ENCODE measurements around the gene UTP18.

UTP18 gene

DNA sequence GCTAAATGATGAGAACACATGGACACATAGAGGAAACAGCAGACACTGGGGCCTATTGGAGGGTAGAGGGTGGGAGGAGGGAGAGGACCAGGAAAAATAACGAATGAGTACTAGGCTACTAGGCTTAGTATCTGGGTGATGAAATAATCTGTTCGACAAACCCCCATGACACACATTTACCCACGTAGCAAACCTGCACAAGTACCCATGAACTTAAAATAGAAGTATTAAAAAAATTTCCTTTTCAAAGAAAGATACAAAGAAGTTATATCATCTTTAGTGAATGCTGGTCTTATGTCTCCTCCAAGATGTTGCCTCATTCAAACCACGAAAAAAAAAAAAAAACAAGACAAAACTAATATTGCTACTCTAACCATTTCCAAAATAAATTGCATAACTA lies 32.2 kb upstream of the UTP18 start:
- ChIA-PET POLR2A (no interaction called here), CTCF (interaction anchor here (1.6 kb wide), 1 partner anchor 10 kb away, joined by 5 read pairs; no protein-coding TSS in a partner anchor)
- DNase-seq (ENCODE audit: extremely low spot score): no peak
- TF ChIP-seq, protein P1, sequence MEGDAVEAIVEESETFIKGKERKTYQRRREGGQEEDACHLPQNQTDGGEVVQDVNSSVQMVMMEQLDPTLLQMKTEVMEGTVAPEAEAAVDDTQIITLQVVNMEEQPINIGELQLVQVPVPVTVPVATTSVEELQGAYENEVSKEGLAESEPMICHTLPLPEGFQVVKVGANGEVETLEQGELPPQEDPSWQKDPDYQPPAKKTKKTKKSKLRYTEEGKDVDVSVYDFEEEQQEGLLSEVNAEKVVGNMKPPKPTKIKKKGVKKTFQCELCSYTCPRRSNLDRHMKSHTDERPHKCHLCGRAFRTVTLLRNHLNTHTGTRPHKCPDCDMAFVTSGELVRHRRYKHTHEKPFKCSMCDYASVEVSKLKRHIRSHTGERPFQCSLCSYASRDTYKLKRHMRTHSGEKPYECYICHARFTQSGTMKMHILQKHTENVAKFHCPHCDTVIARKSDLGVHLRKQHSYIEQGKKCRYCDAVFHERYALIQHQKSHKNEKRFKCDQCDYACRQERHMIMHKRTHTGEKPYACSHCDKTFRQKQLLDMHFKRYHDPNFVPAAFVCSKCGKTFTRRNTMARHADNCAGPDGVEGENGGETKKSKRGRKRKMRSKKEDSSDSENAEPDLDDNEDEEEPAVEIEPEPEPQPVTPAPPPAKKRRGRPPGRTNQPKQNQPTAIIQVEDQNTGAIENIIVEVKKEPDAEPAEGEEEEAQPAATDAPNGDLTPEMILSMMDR (IDR thresholded peaks at IDR 0.05; ENCODE audit: control extremely low read depth, extremely low read depth, low read depth, missing control alignments): no peak

DNA sequence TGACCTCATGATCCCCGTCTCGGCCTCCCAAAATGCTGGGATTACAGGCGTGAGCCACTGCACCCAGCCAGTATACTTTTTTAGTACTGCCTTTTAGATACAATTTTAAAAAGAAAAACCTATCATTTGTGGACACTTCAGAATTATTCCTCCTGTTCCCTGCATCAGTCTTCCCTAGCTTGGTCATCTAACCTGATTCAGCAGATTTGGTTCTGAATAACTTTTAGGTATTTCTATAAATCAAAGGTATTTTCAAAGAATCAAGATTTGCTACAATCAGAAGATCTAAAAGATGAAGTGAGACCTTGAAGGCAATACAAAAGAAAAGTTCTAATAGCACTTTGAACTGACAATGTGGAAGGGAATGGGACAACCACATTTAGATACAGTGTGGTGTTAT lies 30.5 kb upstream of the UTP18 start:
- CTCF ChIA-PET: interaction anchor here (1.0 to 2.6 kb wide), 5 partner anchors 8 to 229 kb away, joined by 3 to 8 read pairs (median 4); no protein-coding TSS in a partner anchor
- no peak for DNase-seq (ENCODE audit: extremely low spot score)
- TF ChIP-seq, protein P1 (IDR thresholded peaks at IDR 0.05; ENCODE audit: control extremely low read depth, extremely low read depth, low read depth, missing control alignments): no peak
- POLR2A ChIA-PET: interaction anchor here (0.6 kb wide), 2 partner anchors 33 to 57 kb away, joined by 3 to 12 read pairs; no protein-coding TSS in a partner anchor

DNA sequence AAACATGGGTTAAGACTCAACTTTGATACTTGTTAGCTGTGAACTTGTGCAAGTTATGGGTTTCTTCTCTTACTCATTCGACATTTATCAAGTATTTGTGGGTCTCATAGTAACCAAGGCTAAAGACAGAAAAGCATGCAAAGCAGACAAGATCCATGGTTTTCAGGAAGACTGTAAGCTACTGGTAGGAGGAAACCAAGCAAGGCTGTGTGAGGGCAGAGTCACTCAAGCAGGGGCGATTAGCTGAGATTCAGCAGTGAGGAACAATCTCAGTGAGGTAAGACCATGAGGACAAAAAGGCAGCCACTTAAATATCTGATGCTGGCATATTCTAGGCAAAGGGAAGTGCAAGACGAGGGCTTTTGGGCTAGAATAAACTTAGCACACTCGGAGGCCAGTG lies 30.0 kb upstream of the UTP18 start:
- no peak for DNase-seq (ENCODE audit: extremely low spot score)
- ChIA-PET CTCF (interaction anchor here (1.0 to 2.6 kb wide), 5 partner anchors 9 to 230 kb away, joined by 3 to 8 read pairs (median 4); no protein-coding TSS in a partner anchor), POLR2A (interaction anchor here (0.6 kb wide), 1 partner anchor 34 kb away, joined by 12 read pairs; no protein-coding TSS in a partner anchor)
- TF ChIP-seq, protein P1 (IDR thresholded peaks at IDR 0.05; ENCODE audit: control extremely low read depth, extremely low read depth, low read depth, missing control alignments): no peak

DNA sequence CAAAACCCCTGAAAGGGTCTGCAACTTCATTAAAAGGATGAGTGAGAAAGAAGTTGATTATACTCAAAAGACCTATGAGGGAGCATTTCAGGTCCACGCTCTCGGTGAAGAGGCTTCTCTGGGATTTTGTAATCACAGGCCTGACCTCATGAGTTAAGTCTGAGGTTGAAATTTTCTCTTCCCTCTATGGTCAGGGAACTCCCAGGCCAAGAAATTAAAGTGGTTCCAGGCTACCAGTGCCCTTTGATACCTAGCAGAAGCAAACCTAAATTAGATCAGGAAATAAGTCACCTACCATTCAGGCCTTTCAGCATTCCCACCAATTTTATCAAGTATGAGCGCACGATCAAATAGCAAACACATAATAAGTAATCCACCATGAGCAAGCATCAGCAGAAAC lies 28.3 kb upstream of the UTP18 start:
- DNase-seq (ENCODE audit: extremely low spot score): no peak
- TF ChIP-seq, protein P1 (IDR thresholded peaks at IDR 0.05; ENCODE audit: control extremely low read depth, extremely low read depth, low read depth, missing control alignments): no peak
- CTCF ChIA-PET: no interaction called here
- POLR2A ChIA-PET: no interaction called here

DNA sequence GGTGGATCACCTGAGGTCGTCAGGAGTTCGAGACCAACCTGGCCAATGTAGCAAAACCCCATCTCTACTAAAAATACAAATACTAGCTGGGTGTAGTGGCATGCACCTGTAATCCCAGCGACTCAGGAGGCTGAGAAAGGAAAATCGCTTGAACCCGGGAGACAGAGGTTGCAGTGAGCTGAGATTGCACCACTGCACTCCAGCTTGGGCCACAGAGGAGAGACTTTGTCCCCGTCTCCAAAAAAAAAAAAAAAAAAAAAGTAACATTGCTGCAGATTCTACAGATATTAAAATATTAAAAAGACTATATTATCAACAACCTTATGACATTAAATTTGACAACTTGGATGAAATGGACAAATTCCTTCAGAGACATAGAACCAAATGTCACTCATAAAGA lies 26.2 kb upstream of the UTP18 start:
- POLR2A ChIA-PET: no interaction called here
- no peak for DNase-seq (ENCODE audit: extremely low spot score)
- TF ChIP-seq, protein P1 (IDR thresholded peaks at IDR 0.05; ENCODE audit: control extremely low read depth, extremely low read depth, low read depth, missing control alignments): no peak
- CTCF ChIA-PET: no interaction called here

DNA sequence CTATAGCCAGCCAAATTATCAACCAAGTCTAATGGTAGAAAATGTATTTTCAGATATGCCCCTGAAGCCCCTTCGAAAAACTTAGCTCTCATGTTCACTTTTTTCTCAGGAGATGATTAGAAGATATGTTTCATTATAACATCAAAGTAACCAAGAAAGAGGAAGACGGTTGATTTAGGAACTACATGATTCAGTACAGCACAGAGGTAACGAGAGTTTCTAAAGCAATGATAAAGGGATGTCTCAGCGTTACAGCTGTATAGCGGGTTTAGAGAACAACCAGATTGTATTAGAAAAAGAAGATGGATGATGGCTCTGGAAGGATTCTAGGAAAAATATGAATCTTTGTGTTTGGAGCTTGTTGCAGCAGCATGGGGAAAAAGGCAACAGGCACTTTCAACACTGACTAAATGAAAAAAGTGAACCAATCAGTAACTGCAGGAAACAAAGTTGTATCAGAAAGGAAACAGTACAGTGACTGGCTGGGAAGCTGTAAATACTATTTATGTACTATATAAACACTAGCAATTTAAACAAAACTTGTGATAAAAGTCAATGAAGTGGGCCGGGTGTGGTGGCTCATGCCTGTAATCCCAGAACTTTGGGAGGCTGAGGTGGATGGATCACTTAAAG lies 22.0 kb upstream of the UTP18 start:
- ChIA-PET POLR2A (no interaction called here), CTCF (no interaction called here)

More for the DNA sequence above, 22.0 kb upstream of the UTP18 start:
- DNase-seq (ENCODE audit: extremely low spot score): peak; percentile 56
- TF ChIP-seq, protein P1 (IDR thresholded peaks at IDR 0.05; ENCODE audit: control extremely low read depth, extremely low read depth, low read depth, missing control alignments): no peak
